Fibroblast of lung (primary cell): ENCODE results near the gene ESR2. TPM values are rescaled to one million over a fixed set of nuclear protein-coding genes. Genes with fewer than 3 reads are reported as not detected.

Experiments
- DNase-seq, 2 donors: peaks; one replicate each; pipeline versions ENCODE4 v3.0.0 to v3.0.0-alpha.2; 2010; ENCODE audit warnings: low read depth in 2 of 2
- H2AFZ ChIP-seq: 2 replicates; pipeline ENCODE4 v1.5.1; 2012; ENCODE audit warnings: low read length, control low read depth, inconsistent platforms
- H3K27ac ChIP-seq: 2 replicates; pipeline ENCODE4 v1.5.1; 2011; ENCODE audit warnings: low read length, control low read depth; ENCODE audit not compliant: insufficient read depth
- H3K27me3 ChIP-seq: 2 replicates; pipeline ENCODE4 v1.5.1; 2011; ENCODE audit warnings: mild to moderate bottlenecking, low read length; ENCODE audit not compliant: control insufficient read depth, insufficient read depth
- H3K36me3 ChIP-seq: 2 replicates; pipeline ENCODE4 v1.5.1; 2011; ENCODE audit warnings: low read length; ENCODE audit not compliant: control insufficient read depth, insufficient read depth
- H3K4me1 ChIP-seq: 2 replicates; pipeline ENCODE4 v1.5.1; 2011; ENCODE audit warnings: low read length; ENCODE audit not compliant: control insufficient read depth, insufficient read depth; ENCODE audit errors: extremely low read depth
- H3K4me2 ChIP-seq: 2 replicates; pipeline ENCODE4 v1.5.1; 2011; ENCODE audit warnings: low read length, control low read depth; ENCODE audit not compliant: insufficient read depth; ENCODE audit errors: extremely low read depth
- H3K4me3 ChIP-seq, 4 experiments: fragments of 200-600 bp in 1 of 4; sonication (generic) in 1 of 4; replicated peaks in 1 of 4; 2 replicates each; pipeline ENCODE4 v1.5.1; 2011 to 2016; ENCODE audit warnings: low read length in 4 of 4, low read depth in 3 of 4, mild to moderate bottlenecking in 3 of 4, control low read depth in 2 of 4, inconsistent platforms in 1 of 4, mixed read lengths in 1 of 4; ENCODE audit not compliant: insufficient read depth in 1 of 4; ENCODE audit errors: control extremely low read depth in 1 of 4
- H3K79me2 ChIP-seq: 2 replicates; pipeline ENCODE4 v1.5.1; 2012; ENCODE audit warnings: mild to moderate bottlenecking, low read length, inconsistent platforms; ENCODE audit not compliant: control insufficient read depth, insufficient read depth
- H3K9ac ChIP-seq: 2 replicates; pipeline ENCODE4 v1.5.1; 2011; ENCODE audit warnings: mild to moderate bottlenecking, low read length, control low read depth; ENCODE audit not compliant: insufficient read depth
- H3K9me3 ChIP-seq: 2 replicates; pipeline ENCODE4 v1.5.1; 2012; ENCODE audit warnings: low read depth, low read length; ENCODE audit not compliant: control insufficient read depth, insufficient read depth
- H4K20me1 ChIP-seq: 2 replicates; pipeline ENCODE4 v1.5.1; 2011; ENCODE audit warnings: low read length; ENCODE audit not compliant: control insufficient read depth, insufficient read depth; ENCODE audit errors: extremely low read depth
- CTCF ChIP-seq, 2 donors: IDR thresholded peaks in 1 of 2; conservative IDR thresholded peaks in 1 of 2; 1 replicate in 1 of 2; 2 replicates in 1 of 2; pipeline ENCODE4 v1.5.1; 2011 to 2012; ENCODE audit warnings: low read length in 2 of 2, control low read depth in 1 of 2, inconsistent platforms in 1 of 2, low read depth in 1 of 2, mild to moderate bottlenecking in 1 of 2
- EZH2 ChIP-seq: IDR thresholded peaks from 2 replicates; pipeline ENCODE4 v1.5.1; 2012; ENCODE audit warnings: low read length, control low read depth, mild to moderate bottlenecking; ENCODE audit errors: missing control alignments
- polyA plus RNA-seq, 2 donors: library from polyadenylated mRNA; depleted of rRNA in 1 of 2; stranded (reverse) in 1 of 2; unstranded in 1 of 2; fragments of >200 nt; gene quantifications; 2 replicates each; pipeline ENCODE4 v1.2.1, GENCODE V29; 2011 to 2012; ENCODE audit warnings: missing spikeins in 1 of 2
- total RNA-seq: library from RNA; depleted of rRNA; stranded (reverse); fragments of >200 nt; gene quantifications from 2 replicates; pipeline ENCODE4 v1.2.1, GENCODE V29; 2014

Gene ESR2
- total and polyA plus RNA-seq, 2 donors (not counting 1 experiment from before 2014, with no cell fraction given): 0.02 to 0.66 TPM

GRCh38 chr14:64217308-64217707 lies 76.9 kb downstream of the ESR2 start:
- Histone ChIP-seq H3K4me3 (no peak overlapping the region), H3K4me1 (no peaks in the 10 kb centered on the region), H3K79me2 (no peaks in the 10 kb centered on the region), H3K27ac (no peak overlapping the region), H3K36me3 (no peaks in the 10 kb centered on the region), H2AFZ (no peak overlapping the region), H3K9me3 (no peaks in the 10 kb centered on the region), H3K27me3 (no peaks in the 10 kb centered on the region), H4K20me1 (no peaks in the 10 kb centered on the region), H3K4me2 (no peak overlapping the region), H3K9ac (no peak overlapping the region)
- no peak for DNase-seq
- TF ChIP-seq EZH2 (no peak), CTCF (conservative IDR thresholded peaks at IDR 0.05 in 1 of 2, IDR thresholded peaks at IDR 0.05 in 1 of 2; ENCODE audit: low read depth in 1 of 2, low read length in 2 of 2) (no peak)

- no peaks in the 10 kb centered on the region for H3K4me1 ChIP-seq
- H3K9me3 ChIP-seq: no peaks in the 10 kb centered on the region
- H3K4me3 ChIP-seq: no peak overlapping the region
- no peak overlapping the region for H3K9ac ChIP-seq
- no peaks in the 10 kb centered on the region for H3K36me3 ChIP-seq
- no peaks in the 10 kb centered on the region for H3K27me3 ChIP-seq
- no peak overlapping the region for H2AFZ ChIP-seq
- TF ChIP-seq EZH2 (no peak), CTCF (conservative IDR thresholded peaks at IDR 0.05 in 1 of 2, IDR thresholded peaks at IDR 0.05 in 1 of 2; ENCODE audit: low read depth in 1 of 2, low read length in 2 of 2) (no peak)
- H4K20me1 ChIP-seq: no peaks in the 10 kb centered on the region
- no peak overlapping the region for H3K27ac ChIP-seq
- H3K79me2 ChIP-seq: no peaks in the 10 kb centered on the region
- no peak for DNase-seq
- H3K4me2 ChIP-seq: no peak overlapping the region
These were observed 78.2 kb downstream of the ESR2 start for GRCh38 chr14:64215978-64216377.

- Histone ChIP-seq H3K4me3 (no peak overlapping the region), H3K9me3 (no peaks in the 10 kb centered on the region), H2AFZ (no peak overlapping the region), H3K4me1 (no peaks in the 10 kb centered on the region), H3K36me3 (no peaks in the 10 kb centered on the region), H3K9ac (no peak overlapping the region), H4K20me1 (no peaks in the 10 kb centered on the region), H3K4me2 (no peak overlapping the region), H3K27me3 (no peaks in the 10 kb centered on the region), H3K79me2 (no peaks in the 10 kb centered on the region), H3K27ac (no peak overlapping the region)
- DNase-seq: no peak
- TF ChIP-seq CTCF (conservative IDR thresholded peaks at IDR 0.05 in 1 of 2, IDR thresholded peaks at IDR 0.05 in 1 of 2; ENCODE audit: low read depth in 1 of 2, low read length in 2 of 2) (no peak), EZH2 (no peak)
These were observed 78.9 kb downstream of the ESR2 start for GRCh38 chr14:64215274-64215673.
